ENCODE measurements around the gene GRK5. TPM values are rescaled to one million over a fixed set of nuclear protein-coding genes. Genes with fewer than 3 reads are reported as not detected.

Gene GRK5
- total RNA-seq, 1 experiment from 2014 or later = 1.2 TPM

GRCh38 chr10:119357412-119358151 lies 150.2 kb downstream of the GRK5 start:
- no peak overlapping the region for H3K18ac ChIP-seq (ENCODE audit: insufficient read length, low read depth, low read length)
- H2BK5ac ChIP-seq (ENCODE audit: insufficient read length, low read length) = no peak overlapping the region
- no peak overlapping the region for H3K14ac ChIP-seq (ENCODE audit: insufficient read depth, low read length)
- no peak overlapping the region for H4K8ac ChIP-seq (replicated peaks; ENCODE audit: insufficient read length, low read depth, low read length)
- no peaks in the 10 kb centered on the region for H3K23me2 ChIP-seq (ENCODE audit: insufficient read length, low read depth, low read length, poor library complexity, severe bottlenecking)
- no peak overlapping the region for H3K56ac ChIP-seq (ENCODE audit: insufficient read length, low read depth, low read length)
- H4K91ac ChIP-seq (ENCODE audit: insufficient read length, low read depth, low read length) = no peak overlapping the region
- DNase-seq = no peak
- peaks cover 6 to 14% (median 11%) of the 10 kb centered on the region in 3 experiments; a peak in 5 of 7 replicates for H3K36me3 Mint-ChIP-seq (ENCODE audit: insufficient read depth in 1 of 3, low read depth in 3 of 3)
- peaks cover 2% of the 10 kb centered on the region for H3K27me3 Mint-ChIP-seq (ENCODE audit: low read depth)
- no peak overlapping the region for H3K9ac ChIP-seq (ENCODE audit: extremely low read depth, insufficient read length, low read length)
- no peak overlapping the region for H3K27ac Mint-ChIP-seq
- no peak overlapping the region for H3K4me2 ChIP-seq (ENCODE audit: insufficient read depth, insufficient read length, low read length)
- no peak overlapping the region for H3K4me3 Mint-ChIP-seq
- no peaks in the 10 kb centered on the region for H3K4me1 ChIP-seq (ENCODE audit: insufficient read depth, low read length)
- no peak overlapping the region for H2BK12ac ChIP-seq (ENCODE audit: insufficient read length, low read depth, low read length)
- H3K4ac ChIP-seq (ENCODE audit: low read depth, low read length) = no peak overlapping the region
- H3K79me1 ChIP-seq (ENCODE audit: insufficient read depth, low read depth, low read length, poor library complexity, severe bottlenecking) = no peaks in the 10 kb centered on the region
- peaks cover 20% of the 10 kb centered on the region in 2 experiments for H3K9me3 Mint-ChIP-seq
- TF ChIP-seq, protein P1, sequence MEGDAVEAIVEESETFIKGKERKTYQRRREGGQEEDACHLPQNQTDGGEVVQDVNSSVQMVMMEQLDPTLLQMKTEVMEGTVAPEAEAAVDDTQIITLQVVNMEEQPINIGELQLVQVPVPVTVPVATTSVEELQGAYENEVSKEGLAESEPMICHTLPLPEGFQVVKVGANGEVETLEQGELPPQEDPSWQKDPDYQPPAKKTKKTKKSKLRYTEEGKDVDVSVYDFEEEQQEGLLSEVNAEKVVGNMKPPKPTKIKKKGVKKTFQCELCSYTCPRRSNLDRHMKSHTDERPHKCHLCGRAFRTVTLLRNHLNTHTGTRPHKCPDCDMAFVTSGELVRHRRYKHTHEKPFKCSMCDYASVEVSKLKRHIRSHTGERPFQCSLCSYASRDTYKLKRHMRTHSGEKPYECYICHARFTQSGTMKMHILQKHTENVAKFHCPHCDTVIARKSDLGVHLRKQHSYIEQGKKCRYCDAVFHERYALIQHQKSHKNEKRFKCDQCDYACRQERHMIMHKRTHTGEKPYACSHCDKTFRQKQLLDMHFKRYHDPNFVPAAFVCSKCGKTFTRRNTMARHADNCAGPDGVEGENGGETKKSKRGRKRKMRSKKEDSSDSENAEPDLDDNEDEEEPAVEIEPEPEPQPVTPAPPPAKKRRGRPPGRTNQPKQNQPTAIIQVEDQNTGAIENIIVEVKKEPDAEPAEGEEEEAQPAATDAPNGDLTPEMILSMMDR (conservative IDR thresholded peaks at IDR 0.05) = no peak
- H3K79me2 ChIP-seq (ENCODE audit: insufficient read depth, low read length) = no peaks in the 10 kb centered on the region
- no peak overlapping the region for H2AK5ac ChIP-seq (ENCODE audit: insufficient read length, low read length)
- H3K27me3 ChIP-seq (ENCODE audit: insufficient read depth, low read length) = no peaks in the 10 kb centered on the region
- H3K23ac ChIP-seq (ENCODE audit: insufficient read length, low read depth, low read length) = no peak overlapping the region
- H2BK20ac ChIP-seq (ENCODE audit: low read depth, low read length, poor library complexity, severe bottlenecking) = no peak overlapping the region
- no peaks in the 10 kb centered on the region for H4K20me1 ChIP-seq (ENCODE audit: control insufficient read depth, insufficient read depth, insufficient read length)
- no peak overlapping the region for H2AFZ ChIP-seq (ENCODE audit: low read length)
- peaks cover 9% of the 10 kb centered on the region for H3K9me3 ChIP-seq (ENCODE audit: control insufficient read depth, low read depth, low read length)
- no CpG with 5 or more reads among the region's 14 CpGs for WGBS (ENCODE audit: extremely low coverage, insufficient read length, low lambda C conversion rate)
- H4K5ac ChIP-seq (ENCODE audit: insufficient read length, low read depth, low read length) = no peak overlapping the region
- H2BK120ac ChIP-seq (ENCODE audit: low read depth, low read length, poor library complexity, severe bottlenecking) = no peak overlapping the region
- no peak overlapping the region for H3K27ac ChIP-seq (ENCODE audit: insufficient read length, low read depth, low read length)
- no peaks in the 10 kb centered on the region for H3K4me1 Mint-ChIP-seq
- no peak overlapping the region for H3T11ph ChIP-seq (ENCODE audit: low read length)
- no peak overlapping the region for H2BK15ac ChIP-seq (ENCODE audit: low read depth, low read length)

Measured in H9 (cell line).